HUES48 (cell line): ENCODE measurements around the gene NPB.
A peak's percentile ranks its signal among the peaks of the same experiment; 100 is the strongest.

Experiments
- H3K27ac ChIP-seq: one replicate; pipeline ENCODE4 v1.7.0; 2013; ENCODE audit warnings: low read depth, low read length, inconsistent platforms
- H3K27me3 ChIP-seq: 2 replicates; pipeline ENCODE4 v1.6.1; 2013; ENCODE audit warnings: mild to moderate bottlenecking, low read length; ENCODE audit not compliant: control insufficient read depth, insufficient read depth
- H3K36me3 ChIP-seq: 2 replicates; pipeline ENCODE4 v1.6.1; 2013; ENCODE audit warnings: low read length; ENCODE audit not compliant: control insufficient read depth, insufficient read depth
- H3K4me1 ChIP-seq: 2 replicates; pipeline ENCODE4 v1.6.1; 2013; ENCODE audit warnings: mild to moderate bottlenecking, low read length; ENCODE audit not compliant: control insufficient read depth, insufficient read depth
- H3K4me3 ChIP-seq: 2 replicates; pipeline ENCODE4 v1.5.1; 2013; ENCODE audit warnings: mild to moderate bottlenecking, low read depth, low read length
- H3K9ac ChIP-seq: 2 replicates; pipeline ENCODE4 v1.6.1; 2013; ENCODE audit warnings: mild to moderate bottlenecking, low read depth, low read length, moderate library complexity
- H3K9me3 ChIP-seq: 2 replicates; pipeline ENCODE4 v1.6.1; 2013; ENCODE audit warnings: low read length; ENCODE audit not compliant: control insufficient read depth, insufficient read depth

Gene NPB

DNA sequence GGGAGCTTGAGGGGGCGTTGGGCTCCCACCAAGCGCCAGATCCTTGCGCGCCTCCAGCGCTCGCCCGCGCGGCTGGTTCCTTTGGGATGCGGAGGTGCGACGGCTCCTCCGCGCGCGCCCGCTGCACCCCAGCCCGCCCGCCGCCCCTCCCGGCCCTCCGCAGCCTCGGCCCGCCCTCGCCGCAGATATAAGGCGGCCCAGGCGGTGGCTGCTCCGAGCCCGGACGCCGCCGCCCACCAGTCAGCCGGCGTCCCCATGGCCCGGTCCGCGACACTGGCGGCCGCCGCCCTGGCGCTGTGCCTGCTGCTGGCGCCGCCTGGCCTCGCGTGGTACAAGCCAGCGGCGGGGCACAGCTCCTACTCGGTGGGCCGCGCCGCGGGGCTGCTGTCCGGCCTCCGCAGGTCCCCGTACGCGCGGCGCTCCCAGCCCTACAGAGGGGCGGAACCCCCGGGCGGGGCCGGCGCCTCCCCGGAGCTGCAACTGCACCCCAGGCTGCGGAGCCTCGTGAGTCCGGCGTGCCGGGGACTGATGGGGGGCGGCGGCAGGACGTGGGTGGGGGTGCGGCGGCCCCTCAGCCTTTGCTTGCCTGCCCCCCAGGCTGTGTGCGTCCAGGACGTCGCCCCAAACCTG lies at the start of gene NPB:
NPB (plus strand) TSS at position 216 of the 630 bp plus-strand sequence; CDS start at position 256, 40 bp downstream.
- Histone ChIP-seq H3K4me3 (peak within 1 kb of the TSS; percentile 54; the same call in 1 of the 2 replicates), H3K4me1 (no peaks in the 10 kb centered on the region), H3K36me3 (peaks cover 36% of the 10 kb centered on the region), H3K9ac (no peak within 1 kb of the TSS), H3K27ac (no peak within 1 kb of the TSS), H3K9me3 (no peaks in the 10 kb centered on the region), H3K27me3 (peaks cover 24% of the 10 kb centered on the region)

DNA sequence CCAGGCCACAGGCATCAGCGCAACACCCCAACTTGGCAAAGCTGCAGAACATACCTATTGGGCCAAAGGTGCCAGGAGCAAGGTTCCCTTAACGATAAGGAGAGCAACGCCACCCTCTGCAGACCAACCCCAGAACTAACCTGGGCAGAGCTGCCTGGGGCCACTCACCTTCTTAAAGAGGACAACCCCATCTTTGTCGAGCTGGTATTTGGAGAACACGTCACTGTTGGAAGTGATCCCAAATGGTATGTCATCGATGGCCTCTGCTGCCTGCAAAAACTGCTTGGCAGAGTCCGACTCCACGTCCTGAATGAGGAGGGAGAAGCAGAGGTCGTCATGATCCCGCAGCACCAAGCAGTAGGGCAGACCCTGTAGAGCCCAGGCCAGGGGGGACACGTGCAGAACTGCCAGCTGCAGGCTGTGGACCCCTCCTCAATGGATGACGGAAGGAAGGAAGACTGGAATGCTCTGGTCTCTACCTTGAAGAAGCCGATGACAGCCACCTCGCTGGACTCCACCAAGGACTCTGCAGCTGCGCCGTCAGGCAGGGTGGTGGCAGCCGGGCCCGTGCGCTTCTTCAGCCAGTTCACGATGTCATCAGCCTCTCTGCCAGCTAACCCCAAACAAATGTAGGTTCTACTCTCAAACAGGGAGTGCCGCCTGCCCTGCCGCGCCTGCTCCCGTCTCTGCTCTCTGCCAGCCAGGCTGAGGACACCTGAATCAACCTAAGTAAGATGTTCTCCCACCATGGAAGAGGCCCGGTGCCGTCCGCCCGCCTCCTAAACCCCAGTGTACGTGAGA lies 46.9 kb upstream of the NPB start:
- Histone ChIP-seq H3K27me3 (no peaks in the 10 kb centered on the region), H3K4me1 (peaks cover 6% of the 10 kb centered on the region; the same call in 1 of the 2 replicates), H3K27ac (no peak overlapping the region), H3K4me3 (no peak overlapping the region), H3K36me3 (peaks cover 75% of the 10 kb centered on the region), H3K9ac (no peak overlapping the region), H3K9me3 (no peaks in the 10 kb centered on the region)

DNA sequence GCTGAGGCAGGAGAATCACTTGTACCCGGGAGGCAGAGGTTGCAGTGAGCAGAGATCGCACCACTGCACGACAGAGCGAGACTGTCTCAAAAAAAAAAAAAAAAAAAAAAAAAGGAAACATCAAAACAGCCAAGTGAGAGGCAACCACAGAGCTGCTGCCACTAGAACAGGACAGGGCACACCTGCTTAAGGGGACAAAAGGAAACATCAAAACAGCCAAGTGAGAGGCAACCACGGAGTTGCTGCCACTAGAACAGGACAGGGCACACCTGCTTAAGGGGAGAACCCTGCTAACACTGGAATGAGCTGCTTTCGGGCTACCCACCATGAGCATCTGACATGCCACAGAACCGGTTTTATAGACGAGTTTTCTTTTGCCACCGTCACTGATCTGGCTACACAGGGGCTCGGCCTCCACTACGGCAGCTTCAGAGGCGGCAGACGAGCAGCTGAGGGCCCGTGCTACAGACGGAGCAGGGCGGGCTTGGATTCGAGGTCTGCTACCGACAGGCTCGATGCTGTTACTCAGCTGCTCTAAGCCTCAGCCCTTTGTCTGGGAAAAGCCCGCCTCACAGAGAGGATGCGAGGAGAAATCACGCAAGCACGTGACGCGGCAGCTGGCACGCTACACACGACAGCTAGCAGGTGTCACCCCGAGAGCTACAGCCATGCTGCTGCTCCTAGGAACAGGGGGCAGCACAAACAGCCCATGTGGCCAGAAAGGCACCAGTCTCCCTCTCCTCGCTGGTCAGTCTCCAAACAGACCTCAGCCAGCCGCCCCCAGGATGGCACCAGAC lies 43.7 kb upstream of the NPB start:
- Histone ChIP-seq H3K4me1 (peaks cover 6% of the 10 kb centered on the region; the same call in 1 of the 2 replicates), H3K27me3 (no peaks in the 10 kb centered on the region), H3K9ac (no peak overlapping the region), H3K27ac (no peak overlapping the region), H3K9me3 (no peaks in the 10 kb centered on the region), H3K36me3 (peaks cover 59% of the 10 kb centered on the region), H3K4me3 (peak overlapping the region; percentile 82; the same call in 1 of the 2 replicates)

DNA sequence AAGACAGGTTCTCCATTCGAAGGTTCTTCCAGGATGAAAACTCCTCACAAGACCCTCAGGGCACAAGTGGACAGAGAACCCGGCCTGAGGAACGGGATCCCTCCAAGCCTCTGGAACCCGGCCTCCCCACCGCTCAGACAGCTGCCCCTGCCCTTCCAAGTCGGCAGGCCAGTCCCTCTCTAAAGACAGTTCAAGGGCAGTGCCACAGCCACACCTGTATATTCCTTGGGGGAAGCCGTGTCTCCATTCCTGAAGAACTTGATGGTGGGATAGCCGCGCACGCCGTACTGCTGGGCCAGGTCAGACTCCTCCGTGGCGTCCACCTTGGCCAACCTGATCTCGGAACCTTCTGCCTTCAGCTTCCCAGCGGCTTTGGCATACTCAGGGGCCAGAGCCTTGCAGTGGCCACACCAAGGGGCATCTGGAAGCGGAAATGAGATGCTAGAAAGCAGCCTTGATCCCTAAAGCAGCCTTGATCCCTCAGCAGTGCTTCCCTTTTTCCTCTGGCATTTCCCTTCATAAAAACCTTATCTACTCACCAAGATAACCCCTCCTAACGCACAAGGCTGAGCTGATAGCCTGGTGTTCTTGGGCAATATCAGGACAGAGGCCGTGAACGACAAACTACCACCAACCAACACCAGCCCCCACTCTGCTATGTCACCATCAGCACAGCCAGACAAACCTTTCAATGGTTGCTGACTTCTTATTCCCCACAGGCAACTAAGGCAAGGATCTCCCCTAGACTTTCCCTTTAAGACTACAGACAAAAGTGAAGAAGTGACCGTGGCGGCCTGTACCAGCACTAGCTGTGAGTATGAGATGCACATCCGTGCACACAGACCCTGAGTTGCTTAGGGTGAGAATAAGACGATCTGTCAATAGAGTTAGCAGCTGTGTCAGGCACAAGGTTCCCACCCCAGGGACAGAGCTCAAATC lies 42.8 kb upstream of the NPB start:
- H3K4me3 ChIP-seq: peak overlapping the region; percentile 82
- peak overlapping the region; percentile 90 for H3K27ac ChIP-seq
- H3K36me3 ChIP-seq: peaks cover 59% of the 10 kb centered on the region

DNA sequence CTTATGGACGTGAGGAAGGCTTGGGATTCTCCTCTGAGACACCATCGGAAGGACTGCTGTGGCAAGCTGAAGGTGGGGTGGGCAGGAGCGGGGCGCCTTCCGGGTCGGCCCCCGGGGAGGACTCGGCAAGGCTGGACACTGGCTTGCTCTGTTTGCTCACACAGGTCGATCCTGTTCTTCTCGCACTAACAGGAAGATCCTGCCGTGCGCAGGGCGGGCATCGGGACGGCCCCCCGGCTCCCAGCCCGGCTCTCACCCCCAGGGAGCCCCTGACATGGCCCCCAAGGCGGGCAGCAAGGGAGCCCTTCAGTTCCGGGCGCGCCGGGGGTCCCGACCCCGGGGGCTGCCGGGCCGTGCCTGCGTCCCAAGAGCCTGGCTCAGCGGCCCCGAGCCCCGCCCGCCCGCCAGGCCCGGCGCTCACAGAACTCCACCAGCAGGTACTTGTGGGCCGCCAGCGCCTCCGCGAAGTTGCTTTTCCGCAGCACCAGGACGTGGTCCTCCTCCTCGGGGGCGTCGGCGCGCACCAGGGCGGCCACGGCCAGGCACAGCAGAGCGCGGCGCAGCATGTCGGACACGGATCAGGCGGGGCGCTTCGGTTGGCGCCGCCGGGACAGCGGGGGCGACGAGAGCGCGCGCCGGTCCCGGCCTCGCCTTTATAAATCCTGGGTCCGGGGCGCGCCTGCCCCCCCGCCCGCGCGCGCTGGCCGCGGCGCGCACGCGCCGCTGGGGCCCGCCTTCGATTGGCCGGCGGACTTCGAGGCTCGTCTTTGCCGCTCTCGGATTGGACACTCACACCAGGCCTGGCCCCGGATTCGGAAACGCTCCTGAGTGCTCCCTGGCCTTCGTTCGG lies 41.9 kb upstream of the NPB start, which contains the start of gene P4HB:
P4HB (minus strand) TSS at position 630 of the 850 bp plus-strand sequence; CDS start at position 566, 64 bp downstream.
- Histone ChIP-seq H3K4me1 (peaks cover 6% of the 10 kb centered on the region; the same call in 1 of the 2 replicates), H3K27ac (peak within 1 kb of the TSS; percentile 92), H3K27me3 (no peaks in the 10 kb centered on the region), H3K9ac (peak within 1 kb of the TSS; percentile 92), H3K36me3 (peaks cover 52% of the 10 kb centered on the region), H3K9me3 (no peaks in the 10 kb centered on the region), H3K4me3 (peak within 1 kb of the TSS; percentile 89)

More for the DNA sequence above, 42.8 kb upstream of the NPB start:
- Histone ChIP-seq H3K9ac (peak overlapping the region; percentile 79), H3K27me3 (no peaks in the 10 kb centered on the region), H3K4me1 (peaks cover 6% of the 10 kb centered on the region; the same call in 1 of the 2 replicates), H3K9me3 (no peaks in the 10 kb centered on the region)

- peaks cover 52% of the 10 kb centered on the region for H3K36me3 ChIP-seq
- peaks cover 6% of the 10 kb centered on the region; the same call in 1 of the 2 replicates for H3K4me1 ChIP-seq
- peak overlapping the region; percentile 92 for H3K9ac ChIP-seq
- peak overlapping the region; percentile 92 for H3K27ac ChIP-seq
- no peaks in the 10 kb centered on the region for H3K27me3 ChIP-seq
- no peaks in the 10 kb centered on the region for H3K9me3 ChIP-seq
- peak overlapping the region; percentile 89 for H3K4me3 ChIP-seq
Measured at GRCh38 chr17:81860756-81861568, 41.1 kb upstream of the NPB start.

GRCh38 chr17:81863123-81863675 lies 38.8 kb upstream of the NPB start:
- Histone ChIP-seq H3K36me3 (peaks cover 40% of the 10 kb centered on the region), H3K27ac (no peak overlapping the region), H3K9me3 (no peaks in the 10 kb centered on the region), H3K9ac (no peak overlapping the region), H3K27me3 (no peaks in the 10 kb centered on the region), H3K4me1 (peaks cover 16% of the 10 kb centered on the region), H3K4me3 (no peak overlapping the region)

- no peaks in the 10 kb centered on the region for H3K9me3 ChIP-seq
- no peak overlapping the region for H3K27ac ChIP-seq
- H3K4me1 ChIP-seq: peaks cover 23% of the 10 kb centered on the region
- no peaks in the 10 kb centered on the region for H3K27me3 ChIP-seq
- H3K9ac ChIP-seq: no peak overlapping the region
- no peak overlapping the region for H3K4me3 ChIP-seq
- peaks cover 38% of the 10 kb centered on the region for H3K36me3 ChIP-seq
Measured at GRCh38 chr17:81863833-81864768, 37.9 kb upstream of the NPB start.
